Mucosa of stomach (tissue), 1 donor: ENCODE data around the gene IGSF21.
"Not testable (repeated sequence)": the region's sequence is repeated elsewhere in the genome, so short reads cannot be mapped to it uniquely, and the experiment has no call there.

ENCODE experiments used
- H3K27me3 ChIP-seq: one replicate; pipeline ENCODE4 v1.7.0; 2013; ENCODE audit warnings: mild to moderate bottlenecking, low read length; ENCODE audit not compliant: control insufficient read depth, insufficient read depth
- H3K36me3 ChIP-seq: one replicate; pipeline ENCODE4 v1.7.0; 2013; ENCODE audit warnings: low read length; ENCODE audit not compliant: control insufficient read depth, insufficient read depth
- H3K4me1 ChIP-seq: one replicate; pipeline ENCODE4 v1.7.0; 2013; ENCODE audit warnings: mild to moderate bottlenecking, low read length; ENCODE audit not compliant: control insufficient read depth, insufficient read depth
- H3K4me3 ChIP-seq: one replicate; pipeline ENCODE4 v1.7.0; 2013; ENCODE audit warnings: low read length
- H3K9ac ChIP-seq: one replicate; pipeline ENCODE4 v1.7.0; 2013; ENCODE audit warnings: mild to moderate bottlenecking, low read length, moderate library complexity
- H3K9me3 ChIP-seq: one replicate; pipeline ENCODE4 v1.7.0; 2013; ENCODE audit warnings: mild to moderate bottlenecking, low read length, moderate library complexity; ENCODE audit not compliant: control insufficient read depth
- donor health status: Pancreatic carcinoma.

IGSF21 gene

DNA sequence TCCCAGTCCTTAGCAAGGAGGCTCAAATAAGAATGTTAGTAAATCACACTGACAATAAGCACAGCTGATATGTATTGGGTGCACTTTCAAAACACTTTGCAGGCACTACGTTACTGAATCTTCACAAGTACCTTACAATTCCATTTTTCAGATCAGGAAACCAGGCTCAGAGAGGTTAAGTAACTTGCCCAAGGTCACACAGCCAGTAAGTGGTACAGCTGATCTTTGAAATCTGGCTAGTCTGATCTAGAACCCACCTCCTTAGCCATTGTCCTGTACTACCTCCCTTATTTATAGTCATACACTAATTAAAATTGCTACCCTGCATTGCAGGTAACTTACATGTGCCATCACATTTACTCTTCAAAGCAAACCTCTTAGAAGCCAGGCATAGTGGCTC is 251.0 kb downstream of the IGSF21 start:
- Histone ChIP-seq H3K4me3 (no peak overlapping the region), H3K9ac (no peak overlapping the region), H3K27me3 (peaks cover 10% of the 10 kb centered on the region)

DNA sequence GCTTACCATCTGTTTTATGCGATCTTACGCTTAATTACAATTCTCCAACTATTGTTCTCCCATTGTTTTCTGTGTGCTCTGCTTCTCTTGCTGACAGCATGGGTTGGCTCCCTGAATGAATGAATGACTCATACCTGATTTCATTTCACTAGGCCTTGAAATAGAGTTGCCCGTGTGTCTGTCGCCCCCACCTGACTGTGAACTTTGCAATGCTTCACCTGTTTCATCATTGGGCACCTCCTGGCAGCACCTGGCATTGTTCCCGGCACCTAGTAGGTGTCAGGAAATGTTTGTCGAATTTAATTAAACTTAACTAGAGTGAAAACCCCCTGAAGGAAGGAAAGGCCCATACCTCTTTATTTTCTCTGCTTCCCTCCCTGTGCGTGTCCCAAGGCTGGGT is 252.7 kb downstream of the IGSF21 start:
- Histone ChIP-seq H3K9ac (no peak overlapping the region), H3K9me3 (no peaks in the 10 kb centered on the region), H3K27me3 (peaks cover 10% of the 10 kb centered on the region), H3K4me1 (no peaks in the 10 kb centered on the region), H3K4me3 (no peak overlapping the region), H3K36me3 (no peaks in the 10 kb centered on the region)

More for the DNA sequence above, 251.0 kb downstream of the IGSF21 start:
- Histone ChIP-seq H3K9me3 (no peaks in the 10 kb centered on the region), H3K36me3 (no peaks in the 10 kb centered on the region), H3K4me1 (no peaks in the 10 kb centered on the region)

DNA sequence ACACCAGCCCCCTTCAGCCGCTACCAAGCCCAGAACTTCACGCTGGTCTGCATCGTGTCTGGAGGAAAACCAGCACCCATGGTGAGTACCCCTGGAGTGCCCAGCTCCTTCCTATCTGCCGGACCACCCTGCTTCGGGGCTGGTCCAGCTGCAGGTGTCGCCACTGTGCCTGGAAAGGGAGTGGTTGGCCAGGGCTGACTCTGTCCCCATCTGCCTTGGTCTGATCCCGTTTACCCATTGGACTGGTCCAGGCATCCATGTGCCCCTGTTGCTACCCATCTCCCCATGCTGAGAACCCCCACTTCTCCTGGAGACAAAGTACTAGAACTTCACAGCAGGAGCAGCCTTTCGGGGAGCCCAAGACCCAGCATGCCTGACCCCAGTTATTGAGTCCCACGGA is 254.6 kb downstream of the IGSF21 start:
- peaks cover 10% of the 10 kb centered on the region for H3K27me3 ChIP-seq
- H3K4me3 ChIP-seq: no peak overlapping the region
- H3K9ac ChIP-seq: no peak overlapping the region
- H3K9me3 ChIP-seq: no peaks in the 10 kb centered on the region
- no peaks in the 10 kb centered on the region for H3K36me3 ChIP-seq
- H3K4me1 ChIP-seq: peaks cover 5% of the 10 kb centered on the region

DNA sequence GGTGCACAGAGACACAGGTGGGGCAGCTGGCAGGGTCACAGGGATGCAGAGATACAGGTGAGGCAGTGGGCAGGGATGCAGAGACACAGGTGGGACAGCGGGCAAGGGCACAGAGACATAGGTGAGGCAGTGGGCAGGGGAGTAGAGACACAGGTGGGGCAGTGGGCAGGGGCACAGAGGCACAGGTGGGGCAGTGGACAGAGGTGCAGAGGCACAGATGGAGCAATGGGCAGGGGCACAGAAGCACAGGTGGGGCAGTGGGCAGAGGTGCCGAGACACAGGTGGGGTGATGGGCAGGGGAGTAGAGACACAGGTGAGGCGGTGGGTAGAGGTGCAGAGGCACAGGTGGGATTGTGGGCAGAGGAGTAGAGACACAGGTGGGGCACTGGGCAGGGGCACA is 255.8 kb downstream of the IGSF21 start:
- no peak overlapping the region for H3K9ac ChIP-seq
- no peaks in the 10 kb centered on the region for H3K36me3 ChIP-seq
- H3K27me3 ChIP-seq: peaks cover 10% of the 10 kb centered on the region
- peaks cover 5% of the 10 kb centered on the region for H3K4me1 ChIP-seq
- H3K9me3 ChIP-seq: no peaks in the 10 kb centered on the region
- H3K4me3 ChIP-seq: no peak overlapping the region

DNA sequence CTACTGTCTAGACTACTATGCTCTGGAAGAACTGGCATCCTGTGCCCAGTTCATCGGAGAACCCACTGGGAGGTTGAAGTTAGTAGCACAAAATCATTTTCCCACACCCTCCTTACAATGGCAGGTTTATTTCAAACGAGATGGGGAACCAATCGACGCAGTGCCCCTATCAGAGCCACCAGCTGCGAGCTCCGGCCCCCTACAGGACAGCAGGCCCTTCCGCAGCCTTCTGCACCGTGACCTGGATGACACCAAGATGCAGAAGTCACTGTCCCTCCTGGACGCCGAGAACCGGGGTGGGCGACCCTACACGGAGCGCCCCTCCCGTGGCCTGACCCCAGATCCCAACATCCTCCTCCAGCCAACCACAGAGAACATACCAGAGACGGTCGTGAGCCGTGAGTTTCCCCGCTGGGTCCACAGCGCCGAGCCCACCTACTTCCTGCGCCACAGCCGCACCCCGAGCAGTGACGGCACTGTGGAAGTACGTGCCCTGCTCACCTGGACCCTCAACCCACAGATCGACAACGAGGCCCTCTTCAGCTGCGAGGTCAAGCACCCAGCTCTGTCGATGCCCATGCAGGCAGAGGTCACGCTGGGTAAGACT is 257.6 kb downstream of the IGSF21 start:
- Histone ChIP-seq H3K9me3 (no peaks in the 10 kb centered on the region), H3K4me3 (no peak overlapping the region), H3K4me1 (peaks cover 5% of the 10 kb centered on the region), H3K27me3 (peaks cover 10% of the 10 kb centered on the region), H3K9ac (no peak overlapping the region), H3K36me3 (no peaks in the 10 kb centered on the region)

DNA sequence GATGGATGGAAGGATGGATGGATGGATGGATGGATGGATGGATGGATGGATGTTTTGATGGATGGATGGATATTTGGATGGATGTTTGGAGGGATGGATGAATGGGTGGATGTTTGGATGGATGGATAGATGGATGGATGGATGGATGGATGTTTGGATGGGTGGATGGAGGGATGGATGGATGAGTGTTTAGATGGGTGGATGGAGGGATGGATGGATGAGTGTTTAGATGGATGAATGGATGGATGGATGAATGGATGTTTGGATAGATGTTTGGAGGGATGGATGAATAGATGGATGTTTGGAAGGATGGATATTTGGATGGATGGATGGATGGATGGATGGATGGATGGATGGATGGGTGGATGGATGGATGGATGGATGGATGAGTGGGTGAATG is 264.9 kb downstream of the IGSF21 start:
- not testable (repeated sequence) for H3K9me3 ChIP-seq, H3K4me3 ChIP-seq, H3K36me3 ChIP-seq, H3K9ac ChIP-seq, H3K4me1 ChIP-seq, H3K27me3 ChIP-seq

DNA sequence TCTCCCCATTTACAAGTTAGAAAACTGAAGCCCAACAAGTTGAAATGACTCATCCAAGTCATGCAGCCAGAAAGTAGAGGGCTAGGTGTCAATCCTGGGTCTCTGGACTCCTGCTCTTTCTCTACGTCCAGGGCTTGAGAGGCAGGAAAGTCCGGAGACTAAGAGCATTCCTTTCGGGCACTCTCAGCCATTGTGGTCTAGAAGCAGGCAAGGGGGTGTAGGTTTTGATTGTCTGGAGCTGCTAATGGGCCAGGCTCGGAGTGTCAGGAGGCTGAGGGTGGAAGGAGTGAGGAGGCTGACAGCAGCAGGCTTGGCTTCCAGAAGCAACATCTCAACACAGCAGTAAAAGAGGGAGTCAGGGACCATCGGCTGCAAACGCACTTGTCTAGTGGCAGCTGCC is 265.6 kb downstream of the IGSF21 start:
- H3K36me3 ChIP-seq: no peaks in the 10 kb centered on the region
- peaks cover 12% of the 10 kb centered on the region for H3K27me3 ChIP-seq
- H3K9me3 ChIP-seq: no peaks in the 10 kb centered on the region
- H3K4me3 ChIP-seq: no peak overlapping the region
- no peaks in the 10 kb centered on the region for H3K4me1 ChIP-seq
- no peak overlapping the region for H3K9ac ChIP-seq

DNA sequence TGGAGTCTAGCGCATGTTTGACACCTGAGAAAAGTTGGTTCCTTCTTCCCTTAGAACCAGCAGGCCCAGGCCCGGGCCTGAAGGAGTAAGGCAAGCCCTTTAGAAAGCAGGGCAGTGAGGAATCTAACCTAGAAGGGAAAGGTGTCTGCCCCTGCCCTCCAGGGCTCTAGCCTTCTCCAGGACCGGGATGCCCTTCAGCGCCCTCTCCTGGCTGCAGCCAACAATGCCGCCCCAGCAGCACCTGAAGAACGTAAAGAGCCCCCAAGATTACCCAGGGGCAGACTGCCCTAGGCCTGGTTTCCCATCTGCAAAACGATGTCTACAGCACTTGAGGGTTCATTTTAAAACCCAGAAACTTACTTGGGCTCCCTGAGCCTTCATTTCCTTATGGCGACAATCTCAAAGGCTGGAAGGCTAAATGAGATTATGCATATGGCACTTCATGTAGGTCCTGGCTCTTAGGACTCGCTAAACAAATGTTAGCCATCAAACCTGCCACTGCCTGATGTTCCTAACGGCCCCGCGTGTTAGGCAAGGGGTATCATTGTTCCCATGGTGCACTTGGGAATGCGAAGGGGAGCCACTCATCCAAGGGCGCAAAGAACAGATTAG is 266.4 kb downstream of the IGSF21 start:
- H3K4me1 ChIP-seq: no peaks in the 10 kb centered on the region
- peaks cover 12% of the 10 kb centered on the region for H3K27me3 ChIP-seq
- H3K36me3 ChIP-seq: no peaks in the 10 kb centered on the region
- H3K9me3 ChIP-seq: no peaks in the 10 kb centered on the region
- no peak overlapping the region for H3K4me3 ChIP-seq
- H3K9ac ChIP-seq: no peak overlapping the region

DNA sequence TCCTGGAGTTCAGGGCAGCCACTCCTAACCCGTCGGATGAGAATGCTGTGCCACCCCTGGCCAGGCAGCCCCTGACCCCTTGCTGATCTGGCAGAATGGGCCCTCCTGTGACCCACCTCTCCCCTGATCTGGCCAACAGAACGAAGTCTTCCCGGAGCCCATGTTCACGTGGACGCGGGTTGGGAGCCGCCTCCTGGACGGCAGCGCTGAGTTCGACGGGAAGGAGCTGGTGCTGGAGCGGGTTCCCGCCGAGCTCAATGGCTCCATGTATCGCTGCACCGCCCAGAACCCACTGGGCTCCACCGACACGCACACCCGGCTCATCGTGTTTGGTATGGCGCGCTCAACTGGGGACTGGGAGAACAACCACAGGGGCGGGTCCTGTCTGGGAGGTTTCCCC is 269.1 kb downstream of the IGSF21 start:
- Histone ChIP-seq H3K4me1 (no peaks in the 10 kb centered on the region), H3K9ac (no peak overlapping the region), H3K4me3 (no peak overlapping the region), H3K36me3 (no peaks in the 10 kb centered on the region), H3K9me3 (no peaks in the 10 kb centered on the region), H3K27me3 (peaks cover 12% of the 10 kb centered on the region)

DNA sequence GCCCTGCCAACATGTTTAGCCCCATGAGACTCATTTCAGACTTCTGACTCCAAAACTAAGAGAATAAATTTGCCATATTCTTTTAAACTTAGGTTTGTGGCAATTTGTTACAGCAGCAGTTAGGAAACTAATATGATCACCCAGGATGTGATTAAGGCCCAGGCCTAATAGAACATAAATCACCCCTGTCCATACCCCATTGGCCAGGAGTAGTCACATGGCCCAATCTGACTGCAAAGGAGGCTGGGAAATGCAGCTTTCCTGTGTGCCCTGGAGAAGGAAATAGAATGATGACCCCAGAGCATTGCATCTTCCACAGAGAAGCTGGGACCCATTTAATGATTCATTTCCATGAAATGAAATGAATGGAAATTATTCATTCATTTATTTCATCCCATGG is 272.7 kb downstream of the IGSF21 start:
- H3K4me3 ChIP-seq: no peak overlapping the region

DNA sequence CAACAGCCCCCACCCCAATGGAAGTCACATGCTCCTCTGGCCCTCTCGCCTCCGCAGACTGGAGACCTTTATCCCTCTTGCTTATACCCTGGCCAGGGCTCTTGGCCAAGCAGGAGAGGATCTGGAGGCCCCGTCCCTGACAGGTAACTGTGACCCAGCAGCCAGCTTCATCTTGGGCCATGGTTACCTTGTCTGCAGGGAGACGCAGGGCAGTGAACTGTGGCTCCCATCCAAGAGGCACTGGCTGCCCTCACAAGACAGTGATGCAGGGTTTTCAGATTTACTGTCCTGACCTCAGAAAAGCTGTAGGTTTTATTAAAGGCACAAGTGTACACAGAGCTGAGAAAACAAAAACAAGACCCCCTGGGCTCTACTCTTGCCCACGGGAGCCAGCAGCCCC is 276.5 kb downstream of the IGSF21 start:
- no peaks in the 10 kb centered on the region for H3K36me3 ChIP-seq
- no peaks in the 10 kb centered on the region for H3K9me3 ChIP-seq
- H3K27me3 ChIP-seq: peaks cover 10% of the 10 kb centered on the region
- no peaks in the 10 kb centered on the region for H3K4me1 ChIP-seq
- no peak overlapping the region for H3K9ac ChIP-seq
- no peak overlapping the region for H3K4me3 ChIP-seq

More for the DNA sequence above, 272.7 kb downstream of the IGSF21 start:
- Histone ChIP-seq H3K4me1 (no peaks in the 10 kb centered on the region), H3K36me3 (no peaks in the 10 kb centered on the region), H3K9me3 (no peaks in the 10 kb centered on the region), H3K9ac (no peak overlapping the region), H3K27me3 (peaks cover 22% of the 10 kb centered on the region)

DNA sequence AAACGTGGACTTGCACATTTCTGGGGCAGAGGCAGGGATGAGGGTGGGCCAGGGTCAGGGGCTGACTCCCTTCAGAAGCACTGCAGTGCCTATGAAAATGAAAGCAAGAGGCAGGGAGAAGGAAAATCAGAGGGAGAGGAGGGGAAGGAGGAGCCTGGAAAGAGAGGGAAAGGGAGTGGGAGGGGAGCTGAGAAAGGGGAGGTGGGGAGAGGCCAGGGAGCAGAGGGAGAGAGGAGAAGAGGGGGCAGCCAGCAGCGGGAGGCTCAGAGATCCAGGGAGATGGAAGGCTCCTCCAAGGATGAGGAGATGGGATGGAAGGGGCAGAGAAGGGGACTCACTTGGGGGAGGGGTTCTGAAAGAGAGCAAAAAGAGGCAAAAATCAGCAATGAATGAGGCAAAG is 276.9 kb downstream of the IGSF21 start:
- Histone ChIP-seq H3K4me3 (no peak overlapping the region), H3K27me3 (peaks cover 10% of the 10 kb centered on the region), H3K4me1 (no peaks in the 10 kb centered on the region), H3K36me3 (no peaks in the 10 kb centered on the region), H3K9me3 (no peaks in the 10 kb centered on the region), H3K9ac (no peak overlapping the region)
